GM21825 (cell line): ENCODE measurements around the gene TMEM131.
"Not testable (repeated sequence)": the region's sequence is repeated elsewhere in the genome, so short reads cannot be mapped to it uniquely, and the experiment has no call there.

ENCODE experiments used
- ATAC-seq: cut with Tn5 transposase; IDR thresholded peaks from one replicate; pipeline ENCODE4 v1.9.1; 2021; ENCODE audit warnings: mild to moderate bottlenecking, moderate library complexity; ENCODE audit not compliant: unreplicated experiment

The TMEM131 gene

GRCh38 chr2:98025481-98026037 is 29.8 kb upstream of the TMEM131 start:
- ATAC-seq = no peak

- not testable (repeated sequence) for ATAC-seq
These were observed 26.3 kb upstream of the TMEM131 start for GRCh38 chr2:98022067-98022466.

- ATAC-seq = no peak
These were observed 25.4 kb upstream of the TMEM131 start for GRCh38 chr2:98020992-98021713.

- no peak for ATAC-seq
These were observed 24.8 kb upstream of the TMEM131 start for GRCh38 chr2:98020516-98020915.

- no peak for ATAC-seq
These were observed 21.3 kb upstream of the TMEM131 start for GRCh38 chr2:98016908-98017670.

- ATAC-seq = no peak
These were observed 19.9 kb upstream of the TMEM131 start for GRCh38 chr2:98015671-98016070.

- no peak for ATAC-seq
These were observed 18.6 kb upstream of the TMEM131 start for GRCh38 chr2:98014379-98014778.

GRCh38 chr2:98013407-98014042 is 17.8 kb upstream of the TMEM131 start:
- no peak for ATAC-seq

GRCh38 chr2:98012561-98012991 is 16.8 kb upstream of the TMEM131 start:
- ATAC-seq = peak; percentile 81

- no peak for ATAC-seq
These were observed 14.4 kb upstream of the TMEM131 start for GRCh38 chr2:98009887-98010760.

GRCh38 chr2:98008415-98008814 is 12.7 kb upstream of the TMEM131 start:
- ATAC-seq = no peak

- ATAC-seq = no peak
These were observed 10.6 kb upstream of the TMEM131 start for GRCh38 chr2:98006378-98006777.

- ATAC-seq = no peak
These were observed 8.9 kb upstream of the TMEM131 start for GRCh38 chr2:98004613-98005012.

- ATAC-seq = no peak
These were observed 8.3 kb upstream of the TMEM131 start for GRCh38 chr2:98004047-98004446.

GRCh38 chr2:97999536-97999935 is 3.8 kb upstream of the TMEM131 start:
- ATAC-seq = no peak

- no peak for ATAC-seq
These were observed 2.8 kb upstream of the TMEM131 start for GRCh38 chr2:97998431-97999005.

GRCh38 chr2:97997784-97998392 is 2.1 kb upstream of the TMEM131 start:
- no peak for ATAC-seq

- ATAC-seq = no peak
These were observed 931 bp upstream of the TMEM131 start for GRCh38 chr2:97996679-97997078.

GRCh38 chr2:97995026-97995733 is 568 bp downstream of the TMEM131 start:
- ATAC-seq = peak; percentile 40
